ENCODE results near the gene DCAF16. TPM values are rescaled to one million over a fixed set of nuclear protein-coding genes. Genes with fewer than 3 reads are reported as not detected.

Gene DCAF16
- total and polyA plus RNA-seq, 2 donors (not counting 1 experiment from before 2014, with no cell fraction given), result 18.2 to 68.1 TPM

DNA sequence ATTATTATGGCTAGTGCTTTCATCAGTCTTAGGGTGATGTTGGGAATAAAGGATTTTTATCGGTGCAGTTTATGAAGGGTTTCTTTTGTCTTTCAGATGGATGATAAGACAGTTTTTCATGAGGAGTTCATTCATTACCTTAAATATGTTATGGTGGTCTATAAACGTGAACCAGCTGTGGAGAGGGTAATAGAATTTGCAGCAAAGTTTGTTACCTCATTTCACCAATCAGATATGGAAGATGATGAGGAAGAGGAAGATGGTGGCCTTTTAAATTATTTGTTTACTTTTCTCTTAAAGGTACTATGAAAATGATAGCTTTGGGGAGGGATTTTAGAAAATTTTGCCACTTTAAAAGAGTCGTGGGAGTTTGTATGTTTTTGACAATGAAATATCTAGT lies 1.6 kb upstream of the DCAF16 start:
- Mint-ChIP-seq H3K27ac (no peak overlapping the region), H3K4me1 (peaks cover 44% of the 10 kb centered on the region), H3K9me3 (ENCODE audit: insufficient read depth) (no peaks in the 10 kb centered on the region), H3K4me3 (peak overlapping the region; percentile 49), H3K27me3 (no peaks in the 10 kb centered on the region)
- H2AFZ ChIP-seq (ENCODE audit: insufficient read depth, low read depth, low read length, poor library complexity, severe bottlenecking), result peak overlapping the region; percentile 86
- no CpG with 5 or more reads among the region's 3 CpGs for WGBS (ENCODE audit: insufficient coverage)
- no peak overlapping the region for H3K9ac ChIP-seq (ENCODE audit: low read length)
- ChIA-PET CTCF (no interaction called here), POLR2A (no interaction called here)
- DNase-seq (no peak), ATAC-seq (ENCODE audit: low read depth) (no peak)
- no peaks in the 10 kb centered on the region for H3K9me3 ChIP-seq (ENCODE audit: control extremely low read depth in 1 of 3, control insufficient read depth in 2 of 3, insufficient read depth in 1 of 3, low read length in 2 of 3)
- no peak for TF ChIP-seq EZH2 (IDR thresholded peaks at IDR 0.05; ENCODE audit: borderline replicate concordance, insufficient read depth, low read depth, low read length, poor library complexity, severe bottlenecking)
- TF ChIP-seq, protein P1, sequence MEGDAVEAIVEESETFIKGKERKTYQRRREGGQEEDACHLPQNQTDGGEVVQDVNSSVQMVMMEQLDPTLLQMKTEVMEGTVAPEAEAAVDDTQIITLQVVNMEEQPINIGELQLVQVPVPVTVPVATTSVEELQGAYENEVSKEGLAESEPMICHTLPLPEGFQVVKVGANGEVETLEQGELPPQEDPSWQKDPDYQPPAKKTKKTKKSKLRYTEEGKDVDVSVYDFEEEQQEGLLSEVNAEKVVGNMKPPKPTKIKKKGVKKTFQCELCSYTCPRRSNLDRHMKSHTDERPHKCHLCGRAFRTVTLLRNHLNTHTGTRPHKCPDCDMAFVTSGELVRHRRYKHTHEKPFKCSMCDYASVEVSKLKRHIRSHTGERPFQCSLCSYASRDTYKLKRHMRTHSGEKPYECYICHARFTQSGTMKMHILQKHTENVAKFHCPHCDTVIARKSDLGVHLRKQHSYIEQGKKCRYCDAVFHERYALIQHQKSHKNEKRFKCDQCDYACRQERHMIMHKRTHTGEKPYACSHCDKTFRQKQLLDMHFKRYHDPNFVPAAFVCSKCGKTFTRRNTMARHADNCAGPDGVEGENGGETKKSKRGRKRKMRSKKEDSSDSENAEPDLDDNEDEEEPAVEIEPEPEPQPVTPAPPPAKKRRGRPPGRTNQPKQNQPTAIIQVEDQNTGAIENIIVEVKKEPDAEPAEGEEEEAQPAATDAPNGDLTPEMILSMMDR (IDR thresholded peaks at IDR 0.05), result no peak
- H3K27me3 ChIP-seq (replicated peaks in 1 of 4; ENCODE audit: control extremely low read depth in 1 of 4, control insufficient read depth in 3 of 4, insufficient read depth in 4 of 4, low read length in 3 of 4), result no peaks in the 10 kb centered on the region
- intact Hi-C loops (cut with micrococcal nuclease), result no loop called here
- peaks cover 21% of the 10 kb centered on the region for H4K20me1 ChIP-seq (ENCODE audit: control insufficient read depth, insufficient read depth, low read length, poor library complexity, severe bottlenecking)
- peaks cover 0 to 1% of the 10 kb centered on the region in 2 experiments for H3K36me3 ChIP-seq (replicated peaks in 1 of 2; ENCODE audit: control extremely low read depth in 1 of 2, control insufficient read depth in 1 of 2, extremely low read depth in 1 of 2, insufficient read depth in 2 of 2, low read length in 1 of 2)
- peaks cover 45% of the 10 kb centered on the region for H3K79me2 ChIP-seq (ENCODE audit: control insufficient read depth, insufficient read depth, low read length)
- no peak overlapping the region for H3K27ac ChIP-seq (ENCODE audit: low read length in 2 of 2)
- H3K4me3 ChIP-seq (ENCODE audit: control extremely low read depth in 1 of 5, extremely low read depth in 1 of 5, insufficient read depth in 1 of 5, low read depth in 2 of 5, low read length in 4 of 5), result no peak overlapping the region
- H3K4me2 ChIP-seq (replicated peaks; ENCODE audit: low read depth, low read length, poor library complexity, severe bottlenecking), result no peak overlapping the region
- peaks cover 31 to 37% of the 10 kb centered on the region in 2 donors for H3K4me1 ChIP-seq (ENCODE audit: control insufficient read depth in 2 of 2, insufficient read depth in 2 of 2, low read length in 2 of 2)

DNA sequence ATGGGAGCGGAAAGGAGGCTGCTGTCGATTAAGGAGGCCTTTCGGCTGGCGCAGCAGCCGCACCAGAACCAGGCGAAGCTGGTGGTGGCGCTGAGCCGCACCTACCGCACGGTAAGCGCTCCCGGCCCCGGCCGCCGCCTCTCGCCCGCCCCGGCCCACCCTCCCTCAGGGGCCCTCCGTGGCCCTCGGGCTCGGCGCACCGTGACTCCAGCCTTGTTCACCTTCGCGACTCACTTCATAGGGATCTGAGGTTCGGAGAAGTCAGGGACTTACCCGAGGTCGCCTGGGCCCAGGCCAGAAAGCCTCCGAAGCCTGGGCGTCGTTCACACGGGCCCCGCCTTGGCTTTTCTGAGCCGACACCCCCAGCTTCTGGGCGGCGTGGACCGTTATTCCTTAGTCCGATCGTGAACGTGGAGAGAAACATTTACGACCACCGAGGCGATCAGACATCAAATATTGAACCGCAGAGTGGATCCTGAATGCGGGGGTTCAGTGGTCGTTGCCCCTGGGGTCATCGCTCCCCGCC lies 584 bp upstream of the DCAF16 start:
- ChIA-PET CTCF (interaction anchor here (1.8 to 4.3 kb wide), 3 partner anchors 13 to 262 kb away, joined by 5 to 53 read pairs (median 11); partner anchors contain the start of gene MED28), POLR2A (interaction anchor here (1.0 kb wide), 1 partner anchor 211 kb away, joined by 3 read pairs; no protein-coding TSS in a partner anchor)
- DNase-seq (no peak), ATAC-seq (ENCODE audit: low read depth) (peak; percentile 3)
- Histone ChIP-seq H3K4me1 (ENCODE audit: control insufficient read depth in 2 of 2, insufficient read depth in 2 of 2, low read length in 2 of 2) (peaks cover 32 to 37% of the 10 kb centered on the region in 2 donors), H3K9ac (ENCODE audit: low read length) (peak overlapping the region; percentile 92), H2AFZ (ENCODE audit: insufficient read depth, low read depth, low read length, poor library complexity, severe bottlenecking) (peak overlapping the region; percentile 86), H3K27me3 (replicated peaks in 1 of 4; ENCODE audit: control extremely low read depth in 1 of 4, control insufficient read depth in 3 of 4, insufficient read depth in 4 of 4, low read length in 3 of 4) (no peaks in the 10 kb centered on the region), H3K4me2 (replicated peaks; ENCODE audit: low read depth, low read length, poor library complexity, severe bottlenecking) (peak overlapping the region; percentile 86), H3K4me3 (ENCODE audit: control extremely low read depth in 1 of 5, extremely low read depth in 1 of 5, insufficient read depth in 1 of 5, low read depth in 2 of 5, low read length in 4 of 5) (peak overlapping the region; percentile 81 to 91 (median 86)), H3K27ac (ENCODE audit: low read length in 2 of 2) (peak overlapping the region; percentile 94 to 99), H3K36me3 (replicated peaks in 1 of 2; ENCODE audit: control extremely low read depth in 1 of 2, control insufficient read depth in 1 of 2, extremely low read depth in 1 of 2, insufficient read depth in 2 of 2, low read length in 1 of 2) (peaks cover 0 to 1% of the 10 kb centered on the region in 2 experiments), H4K20me1 (ENCODE audit: control insufficient read depth, insufficient read depth, low read length, poor library complexity, severe bottlenecking) (peaks cover 28% of the 10 kb centered on the region), H3K9me3 (ENCODE audit: control extremely low read depth in 1 of 3, control insufficient read depth in 2 of 3, insufficient read depth in 1 of 3, low read length in 2 of 3) (no peaks in the 10 kb centered on the region), H3K79me2 (ENCODE audit: control insufficient read depth, insufficient read depth, low read length) (peaks cover 55% of the 10 kb centered on the region)
- intact Hi-C loops (cut with micrococcal nuclease), result no loop called here
- Mint-ChIP-seq H3K27me3 (no peaks in the 10 kb centered on the region), H3K4me1 (peaks cover 50% of the 10 kb centered on the region), H3K4me3 (peak overlapping the region; percentile 97), H3K27ac (peak overlapping the region; percentile 100), H3K9me3 (ENCODE audit: insufficient read depth) (no peaks in the 10 kb centered on the region)
- no peak for TF ChIP-seq EZH2 (IDR thresholded peaks at IDR 0.05; ENCODE audit: borderline replicate concordance, insufficient read depth, low read depth, low read length, poor library complexity, severe bottlenecking)
- TF ChIP-seq, protein P1 (IDR thresholded peaks at IDR 0.05), result no peak
- WGBS (ENCODE audit: insufficient coverage), result under 1% methylated on average over 47 of the region's 48 CpGs
